Endothelial cell of umbilical vein (primary cell): Measurements from ENCODE around the gene PCLO. TPM values are rescaled to one million over a fixed set of nuclear protein-coding genes. Genes with fewer than 3 reads are reported as not detected.

Experiments used
- BruUV-seq: library from RNA; stranded (reverse); fragments of 400-500 nt; replicated peaks from 2 replicates; lab custom pipeline; 2021; lab: Mats Ljungman, UMichigan
- CTCF ChIA-PET: fragments of 300-600, 350-600 bp; sonication (Branson Sonifier 250); formaldehyde crosslinking; loops from one replicate; lab custom pipeline; 2021; ENCODE audit warnings: antibody characterized with exemption, inconsistent platforms; lab: Charles Lee
- POLR2A ChIA-PET: fragments of 300-600, 350-600 bp; sonication (Branson Sonifier 250); formaldehyde crosslinking; loops from one replicate; lab custom pipeline; 2021; ENCODE audit warnings: antibody characterized with exemption, inconsistent platforms; lab: Charles Lee
- DNase-seq: peaks from one replicate; pipeline ENCODE4 v3.0.0-alpha.2; 2011; ENCODE audit warnings: low read depth, low spot score
- FAIRE-seq: peaks from 2 replicates; lab custom pipeline; 2011; peaks lifted over from hg19 to GRCh38; lab: Jason Lieb, UNC
- H2AFZ ChIP-seq: 2 replicates; pipeline ENCODE4 v1.6.0; 2012; ENCODE audit warnings: low read depth, low read length, control low read depth, inconsistent platforms
- H3K27ac ChIP-seq: 2 replicates; pipeline ENCODE4 v1.5.1; 2011; ENCODE audit warnings: low read depth, mild to moderate bottlenecking, control low read depth, low read length, moderate library complexity; ENCODE audit not compliant: insufficient read depth
- H3K27me3 ChIP-seq, 2 experiments: 2 replicates each; pipeline versions ENCODE4 v1.6.0 to v1.6.1; 2011; ENCODE audit warnings: low read length in 2 of 2, mixed read lengths in 1 of 2; ENCODE audit not compliant: control insufficient read depth in 2 of 2, insufficient read depth in 2 of 2
- H3K36me3 ChIP-seq, 2 experiments: 2 replicates in 1 of 2; 3 replicates in 1 of 2; pipeline ENCODE4 v1.5.1; 2011; ENCODE audit warnings: low read length in 2 of 2, mild to moderate bottlenecking in 1 of 2, moderate library complexity in 1 of 2; ENCODE audit not compliant: control insufficient read depth in 2 of 2, insufficient read depth in 2 of 2; ENCODE audit errors: extremely low read depth in 1 of 2
- H3K4me1 ChIP-seq: 3 replicates; pipeline ENCODE4 v1.5.1; 2011; ENCODE audit warnings: mild to moderate bottlenecking, low read length; ENCODE audit not compliant: control insufficient read depth, insufficient read depth; ENCODE audit errors: extremely low read depth
- H3K4me2 ChIP-seq: 2 replicates; pipeline ENCODE4 v1.6.1; 2011; ENCODE audit warnings: low read length, control low read depth, mixed read lengths; ENCODE audit not compliant: insufficient read depth
- H3K4me3 ChIP-seq, 3 experiments: fragments of 200-600 bp in 1 of 3; sonication (generic), shearing (Covaris generic) in 1 of 3; replicated peaks in 1 of 3; 2 replicates each; pipeline ENCODE4 v1.5.1; 2011 to 2016; ENCODE audit warnings: control low read depth in 3 of 3, low read length in 3 of 3, mild to moderate bottlenecking in 2 of 3, inconsistent platforms in 1 of 3, low read depth in 1 of 3, moderate library complexity in 1 of 3; ENCODE audit not compliant: insufficient read depth in 1 of 3
- H3K79me2 ChIP-seq: 2 replicates; pipeline ENCODE4 v1.6.0; 2012; ENCODE audit warnings: low read length, inconsistent platforms; ENCODE audit not compliant: control insufficient read depth, insufficient read depth
- H3K9ac ChIP-seq: replicated peaks from 2 replicates; pipeline ENCODE3; 2011; ENCODE audit warnings: low read length, control low read depth; ENCODE audit not compliant: insufficient read depth; ENCODE audit errors: extremely low read depth
- H3K9me1 ChIP-seq: replicated peaks from 3 replicates; pipeline ENCODE4 v1.6.0; 2011; ENCODE audit warnings: mild to moderate bottlenecking, low read length; ENCODE audit not compliant: control insufficient read depth, insufficient read depth; ENCODE audit errors: extremely low read depth
- H3K9me3 ChIP-seq: replicated peaks from 2 replicates; pipeline ENCODE4 v1.5.1; 2012; ENCODE audit warnings: low read length, inconsistent platforms; ENCODE audit not compliant: control insufficient read depth, insufficient read depth
- H4K20me1 ChIP-seq: replicated peaks from 2 replicates; pipeline ENCODE3; 2011; ENCODE audit warnings: mild to moderate bottlenecking, low read length; ENCODE audit not compliant: control insufficient read depth, insufficient read depth; ENCODE audit errors: extremely low read depth
- FOS ChIP-seq: IDR thresholded peaks from 2 replicates; pipeline ENCODE4 v1.6.1; 2011; ENCODE audit warnings: mild to moderate bottlenecking, low read length, moderate library complexity, borderline replicate concordance; ENCODE audit not compliant: insufficient read depth
- GATA2 ChIP-seq: IDR thresholded peaks from 2 replicates; pipeline ENCODE4 v1.7.0; 2011; ENCODE audit warnings: low read depth, mild to moderate bottlenecking, moderate library complexity, mixed read lengths, low read length; ENCODE audit not compliant: insufficient read length, insufficient read depth
- MYC ChIP-seq: IDR thresholded peaks from one replicate; pipeline ENCODE4 v1.6.1; 2011; ENCODE audit warnings: mild to moderate bottlenecking, low read depth, low read length
- POLR2A ChIP-seq: IDR thresholded peaks from 2 replicates; pipeline ENCODE4 v1.6.1; 2012; ENCODE audit warnings: low read depth, mild to moderate bottlenecking, control low read depth, low read length
- POLR2AphosphoS5 ChIP-seq: IDR thresholded peaks from 2 replicates; pipeline ENCODE4 v1.6.1; 2012; ENCODE audit warnings: low read depth, mild to moderate bottlenecking, control low read depth, low read length, moderate library complexity; ENCODE audit not compliant: insufficient read depth
- dilution Hi-C: fragments of 300-500 bp; cut with MboI; formaldehyde crosslinking; loops from one replicate; pipeline ENCODE4 v1.15.0; 2019; ENCODE audit warnings: low sequenced_read_pairs; ENCODE audit not compliant: extremely low pct_ligation_motif_present
- intact Hi-C: fragments of 100-400 bp; cut with micrococcal nuclease; formaldehyde crosslinking; loops from one replicate; pipeline ENCODE4 v1.10.0; 2022
- polyA plus RNA-seq, 4 experiments: library from polyadenylated mRNA; depleted of rRNA in 3 of 4; stranded (reverse) in 3 of 4; unstranded in 1 of 4; fragments of >200 nt; gene quantifications; 2 replicates each; pipeline versions ENCODE4 v1.2.1 to v1.2.3, GENCODE V29; 2011 to 2012; ENCODE audit warnings: missing spikeins in 1 of 4
- total RNA-seq: library from RNA; stranded (reverse); gene quantifications from 2 replicates; pipeline ENCODE4 v1.2.3, GENCODE V29; 2021
- TF ChIP-seq, protein P1 (sequence below): IDR thresholded peaks from 2 replicates; pipeline ENCODE4 v1.6.1; 2011; ENCODE audit not compliant: insufficient read depth, insufficient read length

The PCLO gene
- total and polyA plus RNA-seq, 2 donors (not counting 3 experiments of a cell fraction or from before 2014, with no cell fraction given) = 0.04 to 0.75 TPM

DNA sequence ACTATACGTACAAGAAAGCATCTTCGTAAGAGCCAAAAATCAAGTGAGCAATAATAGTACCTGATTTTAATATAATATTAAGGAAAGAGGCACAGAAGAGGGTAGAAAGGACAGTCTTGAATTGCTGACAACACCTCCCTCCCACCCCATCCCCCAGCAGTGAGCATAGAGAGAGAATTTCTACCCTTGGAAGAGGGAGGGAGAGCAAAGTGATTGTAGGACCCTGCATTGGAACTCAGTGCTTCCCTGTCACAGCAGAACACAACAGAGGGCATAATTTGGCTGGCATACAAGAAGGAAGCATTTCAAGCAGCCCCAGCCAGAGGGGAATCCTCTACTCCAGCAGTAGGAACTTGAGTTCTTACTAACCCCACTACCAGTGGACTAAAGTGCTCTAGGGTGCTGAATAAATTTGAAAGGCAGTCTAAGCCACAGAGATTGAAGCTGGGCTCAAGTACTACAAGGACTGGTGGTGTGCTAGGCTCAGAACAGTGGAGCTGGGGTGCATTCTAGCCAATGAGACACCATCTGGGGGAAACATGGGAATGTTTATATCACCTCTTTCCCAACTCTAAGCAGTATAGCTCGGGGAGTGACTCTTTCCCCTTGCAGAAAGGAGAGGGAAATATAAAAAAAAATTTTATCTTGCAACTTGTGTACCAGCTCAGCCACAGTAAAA lies 44.2 kb downstream of the PCLO start:
- H3K4me1 ChIP-seq = no peaks in the 10 kb centered on the region
- no peak overlapping the region for H2AFZ ChIP-seq
- no TSS peak for BruUV-seq
- no peaks in the 10 kb centered on the region for H3K27me3 ChIP-seq
- H3K4me3 ChIP-seq = no peak overlapping the region
- H3K9ac ChIP-seq = no peak overlapping the region
- H4K20me1 ChIP-seq = no peaks in the 10 kb centered on the region
- intact Hi-C loops (no loop called here), dilution Hi-C loops (no loop called here)
- H3K4me2 ChIP-seq = no peak overlapping the region
- POLR2A ChIA-PET = no interaction called here
- no peak for DNase-seq
- H3K9me3 ChIP-seq = no peaks in the 10 kb centered on the region
- no peak for FAIRE-seq
- no peak overlapping the region for H3K27ac ChIP-seq
- TF ChIP-seq FOS = no peak
- no peak for TF ChIP-seq GATA2
- no peak for TF ChIP-seq POLR2A
- TF ChIP-seq, protein P1, sequence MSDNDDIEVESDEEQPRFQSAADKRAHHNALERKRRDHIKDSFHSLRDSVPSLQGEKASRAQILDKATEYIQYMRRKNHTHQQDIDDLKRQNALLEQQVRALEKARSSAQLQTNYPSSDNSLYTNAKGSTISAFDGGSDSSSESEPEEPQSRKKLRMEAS = no peak
- CTCF ChIA-PET = no interaction called here
- no peaks in the 10 kb centered on the region for H3K79me2 ChIP-seq
- no peaks in the 10 kb centered on the region for H3K9me1 ChIP-seq
- H3K36me3 ChIP-seq = no peaks in the 10 kb centered on the region

DNA sequence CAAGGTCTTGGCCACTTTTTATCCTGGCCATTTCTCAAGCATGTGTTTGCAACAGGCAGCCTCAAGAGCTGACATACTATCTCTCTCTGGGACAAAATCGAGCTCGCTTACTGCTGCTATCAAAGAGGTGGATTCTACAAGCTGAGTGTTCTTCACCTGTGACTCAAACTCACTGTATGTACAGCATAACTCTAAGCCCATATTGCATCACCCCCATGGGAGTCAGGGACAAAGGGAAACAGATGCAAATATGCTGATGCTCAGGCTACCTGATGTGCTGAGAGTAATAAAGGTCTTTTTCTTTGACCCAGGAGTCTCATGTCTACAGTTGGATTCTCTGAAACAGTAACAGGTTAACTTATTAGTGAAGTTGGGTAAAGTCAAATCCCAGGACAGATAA lies 45.2 kb downstream of the PCLO start:
- ChIA-PET CTCF (no interaction called here), POLR2A (no interaction called here)
- Histone ChIP-seq H3K4me3 (no peak overlapping the region), H4K20me1 (no peaks in the 10 kb centered on the region), H3K79me2 (no peaks in the 10 kb centered on the region), H3K27ac (no peak overlapping the region), H3K27me3 (no peaks in the 10 kb centered on the region), H3K9me1 (no peaks in the 10 kb centered on the region), H3K9me3 (no peaks in the 10 kb centered on the region), H3K36me3 (no peaks in the 10 kb centered on the region), H3K9ac (no peak overlapping the region), H3K4me1 (no peaks in the 10 kb centered on the region), H3K4me2 (no peak overlapping the region), H2AFZ (no peak overlapping the region)
- BruUV-seq = no TSS peak
- dilution Hi-C loops = no loop called here
- no peak for TF ChIP-seq MYC
- TF ChIP-seq POLR2A = no peak
- TF ChIP-seq POLR2AphosphoS5 = no peak
- FAIRE-seq = no peak
- DNase-seq = no peak
- intact Hi-C loops = no loop called here
